ENCODE measurements around the gene RFNG. TPM values are rescaled to one million over a fixed set of nuclear protein-coding genes. Genes with fewer than 3 reads are reported as not detected.

The RFNG gene
- total and polyA plus RNA-seq, 10 of the 15 experiments (the other 5 are each of a cell fraction or from before 2014, with no cell fraction given): 0.10 to 19.6 (median 6.2) TPM

- Histone ChIP-seq H3K4me1 (ENCODE audit: control insufficient read depth, insufficient read depth, low read length) (peaks cover 4% of the 10 kb centered on the region), H3K27me3 (replicated peaks in 1 of 2; ENCODE audit: control insufficient read depth in 2 of 2, insufficient read depth in 2 of 2, low read length in 1 of 2) (no peaks in the 10 kb centered on the region), H3K36me3 (ENCODE audit: control insufficient read depth in 2 of 2, insufficient read depth in 2 of 2, low read length in 1 of 2) (peaks cover 0 to 27% of the 10 kb centered on the region in 2 experiments), H3K4me3 (no peak overlapping the region), H3K79me2 (ENCODE audit: control insufficient read depth, insufficient read depth, low read length) (peaks cover 14% of the 10 kb centered on the region), H2AFZ (ENCODE audit: control insufficient read depth, low read depth, low read length) (no peak overlapping the region), H4K20me1 (ENCODE audit: control insufficient read depth, insufficient read depth) (no peaks in the 10 kb centered on the region), H3K27ac (ENCODE audit: control insufficient read depth, insufficient read depth) (no peak overlapping the region), H3K4me2 (ENCODE audit: control insufficient read depth, insufficient read depth) (no peak overlapping the region), H3K9me3 (replicated peaks; ENCODE audit: control insufficient read depth, insufficient read depth, low read length) (no peaks in the 10 kb centered on the region), H3K9ac (ENCODE audit: control insufficient read depth, insufficient read depth, low read length) (no peak overlapping the region)
- WGBS (ENCODE audit: insufficient coverage, insufficient replicate concordance, low lambda C conversion rate, missing lambda C conversion rate): 69% methylated on average over 23 of the region's 26 CpGs
- BruUV-seq (replicated peaks): no TSS peak
- POLR2A ChIA-PET: interaction anchor here (0.6 to 2.4 kb wide), 2 partner anchors 11 to 18 kb away, joined by 3 to 6 read pairs; partner anchors contain the start of gene DCXR
- RAD21 ChIA-PET (ENCODE audit: unreplicated experiment): no interaction called here
- in situ Hi-C loops (cut with MboI) (no loop called here), intact Hi-C loops (cut with micrococcal nuclease; ENCODE audit: unreplicated experiment) (no loop called here)
- FAIRE-seq (no peak), ATAC-seq (no peak), DNase-seq (ENCODE audit: low read depth, low spot score) (no peak)
- TF ChIP-seq SREBF2 (IDR thresholded peaks at IDR 0.05; ENCODE audit: low read length) (no peak), BACH1 (IDR thresholded peaks at IDR 0.05; ENCODE audit: borderline replicate concordance) (no peak), POLR2A (IDR thresholded peaks at IDR 0.05; ENCODE audit: low read depth, low read length) (peak; percentile 59), CREB1 (IDR thresholded peaks at IDR 0.05; ENCODE audit: low read depth) (no peak), SIX5 (IDR thresholded peaks at IDR 0.05; ENCODE audit: low read depth, low read length, severe bottlenecking) (no peak)
- SMC1A ChIA-PET (ENCODE audit: uncharacterized antibody, unreplicated experiment): no interaction called here
- CTCF ChIA-PET: no interaction called here
These were observed 3.7 kb upstream of the RFNG start for GRCh38 chr17:82055023-82055964.

GRCh38 chr17:82054351-82055022 lies 2.9 kb upstream of the RFNG start:
- Histone ChIP-seq H2AFZ (ENCODE audit: control insufficient read depth, low read depth, low read length) (no peak overlapping the region), H3K4me1 (ENCODE audit: control insufficient read depth, insufficient read depth, low read length) (peaks cover 4% of the 10 kb centered on the region), H3K9ac (ENCODE audit: control insufficient read depth, insufficient read depth, low read length) (no peak overlapping the region), H3K27ac (ENCODE audit: control insufficient read depth, insufficient read depth) (no peak overlapping the region), H4K20me1 (ENCODE audit: control insufficient read depth, insufficient read depth) (no peaks in the 10 kb centered on the region), H3K27me3 (replicated peaks in 1 of 2; ENCODE audit: control insufficient read depth in 2 of 2, insufficient read depth in 2 of 2, low read length in 1 of 2) (no peaks in the 10 kb centered on the region), H3K79me2 (ENCODE audit: control insufficient read depth, insufficient read depth, low read length) (peaks cover 14% of the 10 kb centered on the region), H3K4me3 (no peak overlapping the region), H3K4me2 (ENCODE audit: control insufficient read depth, insufficient read depth) (no peak overlapping the region), H3K36me3 (ENCODE audit: control insufficient read depth in 2 of 2, insufficient read depth in 2 of 2, low read length in 1 of 2) (peaks cover 0 to 19% of the 10 kb centered on the region in 2 experiments), H3K9me3 (replicated peaks; ENCODE audit: control insufficient read depth, insufficient read depth, low read length) (no peaks in the 10 kb centered on the region)
- intact Hi-C loops (cut with micrococcal nuclease; ENCODE audit: unreplicated experiment) (loop anchor here (5.0 kb wide), 1 partner anchor 43 kb away; the partner anchor contains the start of gene FASN), in situ Hi-C loops (cut with MboI) (no loop called here)
- DNase-seq (ENCODE audit: low read depth, low spot score) (no peak), FAIRE-seq (no peak), ATAC-seq (no peak)
- BruUV-seq (replicated peaks): no TSS peak
- SMC1A ChIA-PET (ENCODE audit: uncharacterized antibody, unreplicated experiment): no interaction called here
- 97% methylated on average over 37 of the region's 38 CpGs for WGBS (ENCODE audit: insufficient coverage, insufficient replicate concordance, low lambda C conversion rate, missing lambda C conversion rate)
- CTCF ChIA-PET: no interaction called here
- POLR2A ChIA-PET: interaction anchor here (2.4 kb wide), 1 partner anchor 17 kb away, joined by 6 read pairs; the partner anchor contains the start of gene DCXR
- RAD21 ChIA-PET (ENCODE audit: unreplicated experiment): no interaction called here
- TF ChIP-seq TBL1XR1 (IDR thresholded peaks at IDR 0.05; ENCODE audit: low read depth, low read length): no peak
- TF ChIP-seq ZNF622 (IDR thresholded peaks at IDR 0.05): no peak
- TF ChIP-seq SUZ12 (IDR thresholded peaks at IDR 0.05; ENCODE audit: unreplicated experiment): no peak
- no peak for TF ChIP-seq HDAC2 (IDR thresholded peaks at IDR 0.05)
- TF ChIP-seq CHD2 (IDR thresholded peaks at IDR 0.05; ENCODE audit: borderline replicate concordance, low read depth, low read length): no peak
- TF ChIP-seq DPF2 (IDR thresholded peaks at IDR 0.05): no peak
- TF ChIP-seq MEF2A (IDR thresholded peaks at IDR 0.05; ENCODE audit: insufficient read depth, low read depth, low read length): no peak
- no peak for TF ChIP-seq CREB1 (IDR thresholded peaks at IDR 0.05; ENCODE audit: low read depth)
- no peak for TF ChIP-seq HDAC6 (IDR thresholded peaks at IDR 0.05; ENCODE audit: unreplicated experiment)
- no peak for TF ChIP-seq TAF1 (IDR thresholded peaks at IDR 0.05; ENCODE audit: borderline replicate concordance, low read depth, low read length)
- TF ChIP-seq HCFC1 (IDR thresholded peaks at IDR 0.05; ENCODE audit: low read length): no peak
- TF ChIP-seq POLR2AphosphoS2 (IDR thresholded peaks at IDR 0.05; ENCODE audit: low read depth, low read length): no peak
- no peak for TF ChIP-seq FOXK2 (IDR thresholded peaks at IDR 0.05)
